Measurements from ENCODE around the gene SLC5A9.

The SLC5A9 gene

GRCh38 chr1:48216941-48217340 is 5.6 kb upstream of the SLC5A9 start:
- no peak for DNase-seq (ENCODE audit: low read depth)
- TF ChIP-seq CTCF (conservative IDR thresholded peaks at IDR 0.05; ENCODE audit: low read depth, low read length): no peak
- H3K4me3 ChIP-seq (ENCODE audit: low read depth, low read length): no peak overlapping the region

DNA sequence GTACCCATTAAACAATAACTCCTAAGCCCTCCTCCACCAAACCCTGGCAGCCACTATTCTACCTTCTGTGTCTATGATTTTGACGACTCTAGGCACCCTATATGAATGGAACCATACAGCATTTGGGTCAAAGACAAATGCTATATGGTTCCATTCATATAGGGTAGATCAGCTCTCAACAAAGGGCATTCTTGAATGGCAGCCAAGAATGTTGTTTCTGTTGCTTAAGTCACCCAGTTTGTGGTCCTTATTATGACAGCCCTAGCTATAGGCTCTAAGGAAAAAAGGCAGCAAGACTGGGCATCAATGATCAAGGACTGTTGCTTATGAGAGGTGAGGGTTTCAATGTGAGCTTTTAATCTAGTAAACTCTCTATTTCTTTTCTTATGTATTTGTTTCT is 4.7 kb upstream of the SLC5A9 start:
- DNase-seq (ENCODE audit: low read depth): peak; percentile 47
- TF ChIP-seq CTCF (conservative IDR thresholded peaks at IDR 0.05; ENCODE audit: low read depth, low read length): no peak
- no peak overlapping the region for H3K4me3 ChIP-seq (ENCODE audit: low read depth, low read length)

DNA sequence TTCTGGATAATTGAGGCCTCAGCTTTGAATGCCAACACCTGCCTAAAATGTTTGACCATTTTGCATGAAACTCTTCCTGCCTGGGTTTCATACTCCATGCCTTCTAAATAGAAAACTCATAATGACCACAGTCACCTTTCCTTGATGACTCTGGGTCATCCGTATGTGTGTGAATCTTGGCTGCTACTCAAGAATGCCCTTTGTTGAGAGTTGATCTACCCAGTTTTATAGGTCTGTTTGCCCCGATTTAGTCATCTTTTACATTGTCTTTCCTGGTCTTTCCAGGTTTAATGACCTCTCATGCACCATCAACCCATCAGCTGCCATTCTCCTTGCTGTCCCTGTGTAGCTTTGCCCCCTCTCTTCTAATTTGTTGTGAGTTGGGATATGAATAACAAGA is 2.7 kb upstream of the SLC5A9 start:
- TF ChIP-seq CTCF (conservative IDR thresholded peaks at IDR 0.05; ENCODE audit: low read depth, low read length): no peak

DNA sequence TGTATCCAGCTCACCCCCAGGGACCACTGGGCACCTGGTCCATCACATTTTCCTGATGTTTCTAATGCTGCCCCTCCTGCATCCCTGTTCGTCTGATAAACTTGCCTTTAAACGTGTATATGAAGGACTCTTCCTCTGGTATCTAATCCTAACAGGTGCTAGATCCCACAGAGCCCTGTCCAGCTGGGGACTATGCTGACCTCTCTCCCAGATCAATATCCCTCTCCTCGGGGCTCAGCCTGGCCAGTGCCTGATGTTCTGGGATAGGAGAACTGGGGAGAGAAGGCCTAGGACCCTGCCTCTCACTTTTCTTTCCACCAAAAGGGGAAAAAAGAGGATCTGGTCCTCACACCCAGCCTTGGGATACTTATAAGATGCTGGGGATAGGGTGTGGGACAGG is 1.4 kb upstream of the SLC5A9 start:
- no peak for TF ChIP-seq CTCF (conservative IDR thresholded peaks at IDR 0.05; ENCODE audit: low read depth, low read length)
- no peak for DNase-seq (ENCODE audit: low read depth)
- no peak overlapping the region for H3K4me3 ChIP-seq (ENCODE audit: low read depth, low read length)

More for the DNA sequence above, 2.7 kb upstream of the SLC5A9 start:
- no peak for DNase-seq (ENCODE audit: low read depth)
- no peak overlapping the region for H3K4me3 ChIP-seq (ENCODE audit: low read depth, low read length)

- H3K4me3 ChIP-seq (ENCODE audit: low read depth, low read length): no peak overlapping the region
- TF ChIP-seq CTCF (conservative IDR thresholded peaks at IDR 0.05; ENCODE audit: low read depth, low read length): no peak
- no peak for DNase-seq (ENCODE audit: low read depth)
These were observed 859 bp upstream of the SLC5A9 start for GRCh38 chr1:48221657-48222056.

DNA sequence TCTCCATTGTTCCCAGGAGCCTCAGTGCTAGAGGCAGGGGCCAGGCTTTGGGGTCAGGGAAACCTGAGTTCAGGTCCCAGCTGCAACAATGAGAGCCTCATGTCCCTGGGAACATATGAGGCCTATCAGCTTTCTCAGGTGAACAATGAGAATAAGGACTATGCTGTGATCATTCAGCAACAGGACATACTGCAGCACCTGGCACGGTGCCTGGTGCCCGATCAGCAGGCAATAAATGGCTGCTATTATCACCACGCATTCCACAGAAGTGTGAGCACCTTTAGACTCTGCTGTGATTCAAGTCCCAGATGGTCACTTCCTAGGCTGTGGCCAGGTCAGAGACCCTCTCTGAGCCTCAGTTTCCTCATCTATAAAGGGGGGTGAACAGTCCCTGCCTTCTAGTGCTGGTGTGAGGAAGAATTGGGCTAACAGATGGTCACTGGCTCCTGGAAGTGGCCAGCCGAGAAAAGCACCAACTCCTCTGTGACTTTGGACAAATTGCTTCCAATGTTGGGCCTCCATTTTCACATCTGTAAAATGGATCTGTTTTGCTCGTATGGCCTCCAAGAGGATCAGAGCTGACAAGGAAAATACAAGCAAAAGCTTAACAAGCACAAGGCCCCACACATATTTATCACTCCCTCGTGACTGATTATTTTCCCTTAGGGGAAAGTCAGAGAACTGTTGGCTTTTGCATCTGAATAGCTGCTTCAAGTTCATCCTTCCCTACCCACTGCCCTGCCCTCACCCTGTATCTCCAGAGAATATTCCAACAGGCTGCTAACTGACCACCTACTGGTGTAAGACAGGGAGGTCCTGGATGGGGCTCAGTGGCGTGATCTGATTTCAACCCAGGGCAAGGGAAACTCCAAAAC is 1.1 kb downstream of the SLC5A9 start:
- TF ChIP-seq CTCF (conservative IDR thresholded peaks at IDR 0.05; ENCODE audit: low read depth, low read length): no peak
- H3K4me3 ChIP-seq (ENCODE audit: low read depth, low read length): no peak overlapping the region
- no peak for DNase-seq (ENCODE audit: low read depth)

DNA sequence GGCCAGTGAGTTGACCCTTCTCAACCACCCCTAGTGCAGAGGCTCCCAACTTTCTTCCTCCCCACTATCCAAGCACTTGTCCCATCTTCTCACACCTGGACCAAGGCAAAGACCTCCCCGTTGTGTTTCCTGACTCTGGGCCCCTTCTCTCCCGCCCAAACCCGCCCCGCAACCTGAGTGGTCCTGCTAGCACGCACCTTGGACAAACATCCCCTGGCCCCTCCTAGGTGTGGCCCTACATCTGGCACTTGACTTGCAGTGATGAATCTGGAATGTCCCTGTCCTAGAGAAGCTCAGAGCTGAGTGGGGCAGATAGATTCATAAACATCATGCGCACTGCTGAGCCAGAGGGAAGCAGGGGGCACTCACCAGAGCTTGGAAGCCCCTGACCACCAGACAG is 2.3 kb downstream of the SLC5A9 start:
- H3K4me3 ChIP-seq (ENCODE audit: low read depth, low read length): no peak overlapping the region
- TF ChIP-seq CTCF (conservative IDR thresholded peaks at IDR 0.05; ENCODE audit: low read depth, low read length): no peak
- no peak for DNase-seq (ENCODE audit: low read depth)

All from choroid plexus epithelial cell (primary cell).